Hepatocyte (in vitro differentiated cells): ENCODE data around the gene DTNA. TPM values are rescaled to one million over a fixed set of nuclear protein-coding genes. Genes with fewer than 3 reads are reported as not detected.
"Not testable (repeated sequence)": the region's sequence is repeated elsewhere in the genome, so short reads cannot be mapped to it uniquely, and the experiment has no call there.

Experiments
- DNase-seq: peaks from one replicate; pipeline ENCODE4 v3.0.0-alpha.2; 2016; ENCODE audit warnings: low spot score
- H2AFZ ChIP-seq: fragments of 200-600 bp; sonication (generic); 2 replicates; pipeline ENCODE4 v1.6.0; 2016; ENCODE audit warnings: antibody characterized with exemption, mild to moderate bottlenecking
- H3K27ac ChIP-seq: fragments of 200-600 bp; sonication (generic); 2 replicates; pipeline ENCODE4 v1.5.1; 2016; ENCODE audit warnings: mild to moderate bottlenecking
- H3K27me3 ChIP-seq: fragments of 200-600 bp; sonication (generic); 2 replicates; pipeline ENCODE4 v1.6.1; 2016
- H3K36me3 ChIP-seq: fragments of 200-600 bp; sonication (generic); replicated peaks from 2 replicates; pipeline ENCODE4 v1.5.1; 2016; ENCODE audit warnings: low read depth; ENCODE audit not compliant: insufficient read depth
- H3K4me1 ChIP-seq: fragments of 200-600 bp; sonication (generic); 2 replicates; pipeline ENCODE4 v1.5.1; 2016; ENCODE audit warnings: mild to moderate bottlenecking, moderate library complexity; ENCODE audit not compliant: insufficient read depth
- H3K4me2 ChIP-seq: fragments of 200-600 bp; sonication (generic); 2 replicates; pipeline ENCODE4 v1.6.0; 2016
- H3K4me3 ChIP-seq: fragments of 200-600 bp; sonication (generic); 2 replicates; pipeline ENCODE4 v1.5.1; 2016; ENCODE audit warnings: mild to moderate bottlenecking
- H3K79me2 ChIP-seq: fragments of 200-600 bp; sonication (generic); 2 replicates; pipeline ENCODE4 v1.6.0; 2017; ENCODE audit warnings: mild to moderate bottlenecking
- H3K9me2 ChIP-seq: fragments of 200-600 bp; sonication (generic); replicated peaks from 2 replicates; pipeline ENCODE4 v1.6.0; 2017; ENCODE audit warnings: mild to moderate bottlenecking; ENCODE audit not compliant: insufficient read depth
- H3K9me3 ChIP-seq: fragments of 200-600 bp; sonication (generic); 2 replicates; pipeline ENCODE4 v1.5.1; 2016; ENCODE audit warnings: low read depth, mild to moderate bottlenecking
- H4K20me1 ChIP-seq: fragments of 200-600 bp; sonication (generic); 2 replicates; pipeline ENCODE4 v1.6.0; 2016; ENCODE audit warnings: mild to moderate bottlenecking; ENCODE audit not compliant: insufficient read depth, poor library complexity, severe bottlenecking
- CTCF ChIP-seq: fragments of 200-600 bp; sonication (generic); IDR thresholded peaks from 2 replicates; pipeline ENCODE4 v1.5.1; 2016; ENCODE audit warnings: antibody characterized with exemption, mild to moderate bottlenecking; ENCODE audit not compliant: poor library complexity
- EZH2 ChIP-seq: fragments of 200-600 bp; sonication (generic); IDR thresholded peaks from 2 replicates; pipeline ENCODE4 v1.6.1; 2016; ENCODE audit warnings: antibody characterized with exemption, mild to moderate bottlenecking, borderline replicate concordance
- EZH2phosphoT487 ChIP-seq: fragments of 200-600 bp; sonication (generic); IDR thresholded peaks from one replicate; pipeline ENCODE4 v1.6.1; 2018; ENCODE audit warnings: antibody characterized with exemption, mild to moderate bottlenecking, low read depth, moderate library complexity; ENCODE audit not compliant: unreplicated experiment, severe bottlenecking
- WGBS: methylation state at CpG from one replicate; pipeline ENCODE4 v1.1.6; 2016; ENCODE audit warnings: low lambda C conversion rate; ENCODE audit errors: missing lambda C conversion rate; 5-methylcytosine and 5-hydroxymethylcytosine counted together
- polyA plus RNA-seq: library from polyadenylated mRNA; unstranded; fragments of >200 nt; fragmentation: Nextera tagmentation; extraction: Ambion mirVana; gene quantifications from 2 replicates; pipeline ENCODE4 v1.2.1, GENCODE V29; 2016
- total RNA-seq: library from RNA; depleted of rRNA; stranded (reverse); fragments of >200 nt; gene quantifications from 2 replicates; pipeline ENCODE4 v1.2.3, GENCODE V29; 2014

DTNA gene
- total and polyA plus RNA-seq, 2 experiments from 2014 or later: 18.3 to 34.0 TPM

- H3K9me3 ChIP-seq: no peaks in the 10 kb centered on the region
- H3K4me3 ChIP-seq: no peak overlapping the region
- TF ChIP-seq EZH2phosphoT487: no peak
- TF ChIP-seq EZH2: no peak
- TF ChIP-seq CTCF: no peak
- no peaks in the 10 kb centered on the region for H3K79me2 ChIP-seq
- 74% methylated on average over 2 of the region's 2 CpGs for WGBS
- no peaks in the 10 kb centered on the region for H3K9me2 ChIP-seq
- H3K4me1 ChIP-seq: peaks cover 13% of the 10 kb centered on the region
- no peaks in the 10 kb centered on the region for H4K20me1 ChIP-seq
- H3K27me3 ChIP-seq: no peaks in the 10 kb centered on the region
- H2AFZ ChIP-seq: no peak overlapping the region
- peak overlapping the region; percentile 32 for H3K27ac ChIP-seq
- no peak for DNase-seq
- H3K4me2 ChIP-seq: no peak overlapping the region
- no peaks in the 10 kb centered on the region for H3K36me3 ChIP-seq
These were observed 19.8 kb downstream of the DTNA start for GRCh38 chr18:34729740-34730355.

GRCh38 chr18:34730774-34731173 lies 20.7 kb downstream of the DTNA start:
- Histone ChIP-seq H4K20me1 (no peaks in the 10 kb centered on the region), H2AFZ (no peak overlapping the region), H3K9me2 (no peaks in the 10 kb centered on the region), H3K4me3 (no peak overlapping the region), H3K36me3 (no peaks in the 10 kb centered on the region), H3K4me1 (peaks cover 13% of the 10 kb centered on the region), H3K27ac (peak overlapping the region; percentile 22), H3K4me2 (no peak overlapping the region), H3K27me3 (no peaks in the 10 kb centered on the region), H3K79me2 (no peaks in the 10 kb centered on the region), H3K9me3 (no peaks in the 10 kb centered on the region)
- TF ChIP-seq EZH2: no peak
- no peak for TF ChIP-seq EZH2phosphoT487
- TF ChIP-seq CTCF: no peak
- no peak for DNase-seq

GRCh38 chr18:34734056-34734455 lies 24.0 kb downstream of the DTNA start:
- 12% methylated on average over 1 of the region's 1 CpG for WGBS
- TF ChIP-seq EZH2phosphoT487: no peak
- no peak for TF ChIP-seq CTCF
- no peak for TF ChIP-seq EZH2
- H4K20me1 ChIP-seq: no peaks in the 10 kb centered on the region
- no peaks in the 10 kb centered on the region for H3K9me2 ChIP-seq
- no peaks in the 10 kb centered on the region for H3K36me3 ChIP-seq
- no peak overlapping the region for H3K4me2 ChIP-seq
- no peaks in the 10 kb centered on the region for H3K27me3 ChIP-seq
- peak overlapping the region; percentile 62 for H3K27ac ChIP-seq
- no peaks in the 10 kb centered on the region for H3K79me2 ChIP-seq
- no peak overlapping the region for H3K4me3 ChIP-seq
- no peaks in the 10 kb centered on the region for H3K9me3 ChIP-seq
- DNase-seq: no peak
- peaks cover 13% of the 10 kb centered on the region for H3K4me1 ChIP-seq
- H2AFZ ChIP-seq: no peak overlapping the region

GRCh38 chr18:34734526-34734925 lies 24.4 kb downstream of the DTNA start:
- H3K79me2 ChIP-seq, H3K9me3 ChIP-seq, H2AFZ ChIP-seq, H3K27me3 ChIP-seq, H3K4me2 ChIP-seq, H4K20me1 ChIP-seq, H3K36me3 ChIP-seq, H3K4me3 ChIP-seq, H3K9me2 ChIP-seq, DNase-seq: not testable (repeated sequence)
- Histone ChIP-seq H3K27ac (peak overlapping the region; percentile 62), H3K4me1 (peaks cover 17% of the 10 kb centered on the region)
